ENCODE results near the gene XPR1.

DNA sequence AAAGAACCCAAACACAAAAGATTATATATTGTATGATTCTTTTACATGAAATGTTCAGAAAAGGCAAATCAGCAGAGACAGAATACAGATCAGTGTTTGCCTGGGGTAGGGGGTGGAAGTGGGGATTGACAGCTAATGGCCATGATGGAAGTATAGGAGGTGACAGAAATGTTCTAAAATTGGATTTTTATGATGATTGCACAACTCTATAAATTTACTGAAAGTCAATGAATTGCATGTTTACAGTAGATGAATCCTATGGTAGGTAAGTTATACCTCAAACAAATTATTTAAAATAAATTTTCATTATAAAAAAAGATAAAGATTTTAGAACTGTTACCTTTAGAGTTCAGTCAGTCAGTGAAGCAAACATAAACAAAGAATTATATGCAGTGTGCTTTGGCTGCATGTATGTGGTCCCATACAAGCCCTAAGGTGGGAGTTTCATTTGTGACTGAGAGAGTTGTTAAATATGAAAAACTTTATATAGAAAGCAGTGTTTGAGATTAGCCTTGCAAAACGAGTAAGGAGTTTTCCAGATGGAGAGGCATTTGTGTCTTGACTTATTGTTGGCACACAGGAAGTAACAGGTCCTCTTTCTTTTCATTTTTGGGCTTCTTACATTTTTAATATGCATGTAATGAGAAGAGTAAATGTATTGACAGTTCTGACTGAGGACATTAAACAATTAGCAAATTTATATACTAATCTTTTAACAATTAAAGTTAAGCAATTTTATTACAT, 165.2 kb downstream of the XPR1 start:
- TF ChIP-seq, protein P1, sequence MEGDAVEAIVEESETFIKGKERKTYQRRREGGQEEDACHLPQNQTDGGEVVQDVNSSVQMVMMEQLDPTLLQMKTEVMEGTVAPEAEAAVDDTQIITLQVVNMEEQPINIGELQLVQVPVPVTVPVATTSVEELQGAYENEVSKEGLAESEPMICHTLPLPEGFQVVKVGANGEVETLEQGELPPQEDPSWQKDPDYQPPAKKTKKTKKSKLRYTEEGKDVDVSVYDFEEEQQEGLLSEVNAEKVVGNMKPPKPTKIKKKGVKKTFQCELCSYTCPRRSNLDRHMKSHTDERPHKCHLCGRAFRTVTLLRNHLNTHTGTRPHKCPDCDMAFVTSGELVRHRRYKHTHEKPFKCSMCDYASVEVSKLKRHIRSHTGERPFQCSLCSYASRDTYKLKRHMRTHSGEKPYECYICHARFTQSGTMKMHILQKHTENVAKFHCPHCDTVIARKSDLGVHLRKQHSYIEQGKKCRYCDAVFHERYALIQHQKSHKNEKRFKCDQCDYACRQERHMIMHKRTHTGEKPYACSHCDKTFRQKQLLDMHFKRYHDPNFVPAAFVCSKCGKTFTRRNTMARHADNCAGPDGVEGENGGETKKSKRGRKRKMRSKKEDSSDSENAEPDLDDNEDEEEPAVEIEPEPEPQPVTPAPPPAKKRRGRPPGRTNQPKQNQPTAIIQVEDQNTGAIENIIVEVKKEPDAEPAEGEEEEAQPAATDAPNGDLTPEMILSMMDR (IDR thresholded peaks at IDR 0.05; ENCODE audit: insufficient read depth, low read length, poor library complexity, severe bottlenecking), result no peak
- TF ChIP-seq EZH2phosphoT487 (conservative IDR thresholded peaks at IDR 0.05; ENCODE audit: low read length), result no peak
